ENCODE measurements around the gene SLC16A1. TPM values are rescaled to one million over a fixed set of nuclear protein-coding genes. Genes with fewer than 3 reads are reported as not detected.
A peak's percentile ranks its signal among the peaks of the same experiment; 100 is the strongest.

Gene SLC16A1
- total and polyA plus RNA-seq, 2 of the 8 experiments (the other 6 are each of a cell fraction or from before 2014, with no cell fraction given), result 435 to 545 TPM

DNA sequence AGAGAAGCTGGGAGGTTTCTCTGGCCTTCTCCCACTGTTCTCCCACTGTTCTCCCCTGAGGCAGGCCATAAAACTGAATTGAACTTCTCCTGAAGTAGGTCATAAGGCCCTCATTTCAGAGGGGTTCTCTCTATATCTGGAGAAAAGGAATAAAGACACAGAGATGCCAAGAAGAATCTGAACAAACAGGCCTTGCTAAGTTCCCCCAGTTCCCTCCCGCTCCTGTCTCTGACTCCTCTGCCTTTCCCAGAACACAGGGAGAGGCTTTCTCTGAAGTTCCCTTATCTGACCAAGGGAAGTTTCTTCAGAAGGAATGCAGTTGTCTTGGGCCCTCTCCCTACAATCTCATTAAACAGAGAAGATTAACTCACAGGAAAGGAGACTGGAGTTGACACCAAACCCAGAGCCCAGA, 83.4 kb downstream of the SLC16A1 start:
- ChIA-PET POLR2A (ENCODE audit: partially characterized antibody) (interaction anchor here (1.0 kb wide), 1 partner anchor 9 kb away, joined by 3 read pairs; no protein-coding TSS in a partner anchor), CTCF (ENCODE audit: partially characterized antibody) (interaction anchor here (2.9 to 3.5 kb wide), 2 partner anchors 64 to 67 kb away, joined by 11 to 20 read pairs; no protein-coding TSS in a partner anchor)
- no peaks in the 10 kb centered on the region; a peak in 1 of 7 replicates for H3K27me3 ChIP-seq (replicated peaks in 1 of 4; ENCODE audit: control insufficient read depth in 3 of 4, extremely low read depth in 1 of 4, insufficient read depth in 3 of 4, low read length in 3 of 4)
- FAIRE-seq (no peak), DNase-seq (ENCODE audit: low read depth in 1 of 2, low spot score in 2 of 2) (no peak)
- no peak overlapping the region for H2BK15ac ChIP-seq (ENCODE audit: low read length)
- no peaks in the 10 kb centered on the region for H3K23me2 ChIP-seq (ENCODE audit: low read depth, low read length)
- no peak overlapping the region for H3K14ac ChIP-seq (ENCODE audit: insufficient read length)
- H4K91ac ChIP-seq (replicated peaks; ENCODE audit: insufficient read length, low read length), result no peak overlapping the region
- H2BK5ac ChIP-seq (ENCODE audit: low read depth, low read length), result peak overlapping the region; percentile 49; the same call in 1 of the 2 replicates
- no peak overlapping the region for H3K27ac ChIP-seq (ENCODE audit: low read depth, low read length)
- no peak overlapping the region for H3K4ac ChIP-seq (replicated peaks; ENCODE audit: insufficient read length, low read depth, low read length)
- H4K8ac ChIP-seq (ENCODE audit: extremely low read depth, insufficient read depth, low read length), result no peak overlapping the region
- H3K36me3 ChIP-seq (ENCODE audit: control insufficient read depth in 2 of 4, insufficient read depth in 4 of 4, low read length in 3 of 4), result no peaks in the 10 kb centered on the region
- H2AFZ ChIP-seq (ENCODE audit: low read length), result peak overlapping the region; percentile 67
- WGBS, 2 experiments (ENCODE audit: extremely low coverage in 1 of 2, insufficient coverage in 1 of 2, insufficient read length in 1 of 2, insufficient replicate concordance in 2 of 2, low coverage in 1 of 2, low lambda C conversion rate in 2 of 2, missing lambda C conversion rate in 1 of 2), result 87% methylated on average over 1 of the region's 1 CpG; no CpG with 5 or more reads in 1 of the 2 experiments
- no peaks in the 10 kb centered on the region for H4K20me1 ChIP-seq (replicated peaks in 1 of 2; ENCODE audit: control insufficient read depth in 1 of 2, insufficient read depth in 2 of 2, low read length in 2 of 2)
- H3K18ac ChIP-seq (ENCODE audit: extremely low read depth, low read length), result no peak overlapping the region; the same call in 1 of the 2 replicates
- H3K9me3 ChIP-seq (ENCODE audit: insufficient read depth in 2 of 2, low read depth in 1 of 2, low read length in 1 of 2), result no peaks in the 10 kb centered on the region
- H4K5ac ChIP-seq (ENCODE audit: insufficient read length, low read depth, low read length), result no peak overlapping the region
- no peak overlapping the region for H3K56ac ChIP-seq (replicated peaks; ENCODE audit: insufficient read length, low read depth, low read length)
- H2BK12ac ChIP-seq (ENCODE audit: low read depth, low read length), result 0 out of 2 replicates have a peak overlapping the region, but pooled peaks have one; percentile 2
- H3K79me2 ChIP-seq (ENCODE audit: control insufficient read depth in 1 of 2, insufficient read depth in 2 of 2, low read length in 2 of 2), result no peaks in the 10 kb centered on the region
- no peak overlapping the region for H3K9ac ChIP-seq (replicated peaks in 1 of 4; ENCODE audit: extremely low read depth in 1 of 4, low read depth in 3 of 4, low read length in 3 of 4)
- no peak overlapping the region for H2AK5ac ChIP-seq (ENCODE audit: low read depth, low read length)
- no peak overlapping the region for H3K23ac ChIP-seq (ENCODE audit: insufficient read length)
- H3K4me2 ChIP-seq (ENCODE audit: insufficient read depth in 1 of 2, low read depth in 2 of 2, low read length in 2 of 2), result no peak overlapping the region; a peak in 1 of 4 replicates
- no peak overlapping the region for H3K4me3 ChIP-seq (ENCODE audit: extremely low read depth in 1 of 4, insufficient read depth in 2 of 4, low read depth in 3 of 4, low read length in 4 of 4)
- H3K79me1 ChIP-seq (ENCODE audit: low read depth, low read length), result no peaks in the 10 kb centered on the region
- H3K4me1 ChIP-seq (replicated peaks in 1 of 4; ENCODE audit: control insufficient read depth in 3 of 4, insufficient read depth in 4 of 4, low read length in 3 of 4), result peaks cover 0 to 6% (median 2%) of the 10 kb centered on the region in 4 experiments; a peak in 6 of 7 replicates
- H2BK20ac ChIP-seq (ENCODE audit: low read length), result peak overlapping the region; percentile 27; the same call in 1 of the 2 replicates
- no peak overlapping the region for H2BK120ac ChIP-seq (replicated peaks; ENCODE audit: low read depth, low read length)
- no peak for TF ChIP-seq TAF1 (IDR thresholded peaks at IDR 0.05; ENCODE audit: low read depth, low read length)
- TF ChIP-seq POLR2A (IDR thresholded peaks at IDR 0.05; ENCODE audit: control extremely low read depth in 1 of 2, low read depth in 2 of 2, low read length in 2 of 2), result no peak
- TF ChIP-seq BRCA1 (IDR thresholded peaks at IDR 0.05; ENCODE audit: low read depth, low read length), result no peak
- TF ChIP-seq RAD21 (IDR thresholded peaks at IDR 0.05 in 1 of 2, conservative IDR thresholded peaks at IDR 0.05 in 1 of 2; ENCODE audit: low read depth in 2 of 2, low read length in 2 of 2), result no peak
- TF ChIP-seq, protein P1, sequence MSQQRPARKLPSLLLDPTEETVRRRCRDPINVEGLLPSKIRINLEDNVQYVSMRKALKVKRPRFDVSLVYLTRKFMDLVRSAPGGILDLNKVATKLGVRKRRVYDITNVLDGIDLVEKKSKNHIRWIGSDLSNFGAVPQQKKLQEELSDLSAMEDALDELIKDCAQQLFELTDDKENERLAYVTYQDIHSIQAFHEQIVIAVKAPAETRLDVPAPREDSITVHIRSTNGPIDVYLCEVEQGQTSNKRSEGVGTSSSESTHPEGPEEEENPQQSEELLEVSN (IDR thresholded peaks at IDR 0.05), result no peak
- TF ChIP-seq, protein P2, sequence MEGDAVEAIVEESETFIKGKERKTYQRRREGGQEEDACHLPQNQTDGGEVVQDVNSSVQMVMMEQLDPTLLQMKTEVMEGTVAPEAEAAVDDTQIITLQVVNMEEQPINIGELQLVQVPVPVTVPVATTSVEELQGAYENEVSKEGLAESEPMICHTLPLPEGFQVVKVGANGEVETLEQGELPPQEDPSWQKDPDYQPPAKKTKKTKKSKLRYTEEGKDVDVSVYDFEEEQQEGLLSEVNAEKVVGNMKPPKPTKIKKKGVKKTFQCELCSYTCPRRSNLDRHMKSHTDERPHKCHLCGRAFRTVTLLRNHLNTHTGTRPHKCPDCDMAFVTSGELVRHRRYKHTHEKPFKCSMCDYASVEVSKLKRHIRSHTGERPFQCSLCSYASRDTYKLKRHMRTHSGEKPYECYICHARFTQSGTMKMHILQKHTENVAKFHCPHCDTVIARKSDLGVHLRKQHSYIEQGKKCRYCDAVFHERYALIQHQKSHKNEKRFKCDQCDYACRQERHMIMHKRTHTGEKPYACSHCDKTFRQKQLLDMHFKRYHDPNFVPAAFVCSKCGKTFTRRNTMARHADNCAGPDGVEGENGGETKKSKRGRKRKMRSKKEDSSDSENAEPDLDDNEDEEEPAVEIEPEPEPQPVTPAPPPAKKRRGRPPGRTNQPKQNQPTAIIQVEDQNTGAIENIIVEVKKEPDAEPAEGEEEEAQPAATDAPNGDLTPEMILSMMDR (IDR thresholded peaks at IDR 0.05; ENCODE audit: control extremely low read depth in 1 of 3, insufficient read depth in 1 of 3, low read depth in 1 of 3, low read length in 3 of 3), result no peak
- TF ChIP-seq JUN (IDR thresholded peaks at IDR 0.05; ENCODE audit: low read depth, low read length), result no peak
- no peak for TF ChIP-seq GTF2F1 (IDR thresholded peaks at IDR 0.05; ENCODE audit: borderline replicate concordance, low read depth, low read length)
- TF ChIP-seq GABPA (IDR thresholded peaks at IDR 0.05; ENCODE audit: borderline replicate concordance, insufficient read depth, low read length), result no peak
- no peak for TF ChIP-seq PHF8 (conservative IDR thresholded peaks at IDR 0.05; ENCODE audit: low read depth, low read length)

Data from H1 (cell line).